IMR-90 (cell line): ENCODE results near the gene KRTAP10-6. TPM values are rescaled to one million over a fixed set of nuclear protein-coding genes. Genes with fewer than 3 reads are reported as not detected.

Source experiments
- ATAC-seq: fragments of 200-7000 bp; cut with Tn5 transposase; 2 replicates; pipeline ENCODE4 v1.9.1; 2020; ENCODE audit warnings: low read depth, mild to moderate bottlenecking, moderate library complexity
- BruUV-seq: library from RNA; stranded (reverse); fragments of 400-500 nt; replicated peaks from 2 replicates; lab custom pipeline; 2021; lab: Mats Ljungman, UMichigan
- CTCF ChIA-PET: fragments of 300-600 bp; formaldehyde crosslinking; extraction: SDS; loops from one replicate; lab custom pipeline; 2021; ENCODE audit warnings: antibody characterized with exemption; lab: Yijun Ruan, JAX
- POLR2A ChIA-PET: fragments of 300-600 bp; sonication (Branson Sonifier 250); formaldehyde crosslinking; loops from one replicate; lab custom pipeline; 2022; ENCODE audit warnings: antibody characterized with exemption; ENCODE audit not compliant: unreplicated experiment; lab: Charles Lee
- DNase-seq: peaks from one replicate; pipeline ENCODE4 v3.0.0; 2013
- H2AFZ ChIP-seq: replicated peaks from 2 replicates; pipeline ENCODE3; 2013; ENCODE audit warnings: low read length, mild to moderate bottlenecking; ENCODE audit not compliant: poor library complexity
- H2AK5ac ChIP-seq: 2 replicates; pipeline ENCODE4 v1.6.1; 2013; ENCODE audit warnings: low read depth, low read length, inconsistent platforms
- H2AK9ac ChIP-seq: replicated peaks from 2 replicates; pipeline ENCODE3; 2013; ENCODE audit warnings: mild to moderate bottlenecking, low read depth, low read length, moderate library complexity; ENCODE audit not compliant: poor library complexity
- H2BK120ac ChIP-seq: 2 replicates; pipeline ENCODE4 v1.6.1; 2013; ENCODE audit warnings: low read depth, low read length, inconsistent platforms
- H2BK15ac ChIP-seq: 3 replicates; pipeline ENCODE4 v1.6.1; 2013; ENCODE audit warnings: low read depth, low read length, inconsistent platforms
- H2BK20ac ChIP-seq: 2 replicates; pipeline ENCODE4 v1.6.1; 2013; ENCODE audit warnings: low read depth, mild to moderate bottlenecking, inconsistent platforms, low read length, moderate library complexity
- H2BK5ac ChIP-seq: 2 replicates; pipeline ENCODE4 v1.6.1; 2013; ENCODE audit warnings: mild to moderate bottlenecking, low read depth, low read length, inconsistent platforms; ENCODE audit not compliant: poor library complexity, severe bottlenecking
- H3K14ac ChIP-seq: replicated peaks from 2 replicates; pipeline ENCODE4 v1.6.1; 2013; ENCODE audit warnings: low read depth, low read length, inconsistent platforms
- H3K18ac ChIP-seq: 2 replicates; pipeline ENCODE4 v1.6.1; 2013; ENCODE audit warnings: low read depth, low read length, control low read depth
- H3K23ac ChIP-seq: 2 replicates; pipeline ENCODE4 v1.6.1; 2013; ENCODE audit warnings: low read depth, low read length, inconsistent platforms
- H3K27ac ChIP-seq: 2 replicates; pipeline ENCODE4 v1.5.1; 2013; ENCODE audit warnings: mild to moderate bottlenecking, control low read depth, low read length; ENCODE audit not compliant: insufficient read depth
- H3K27me3 ChIP-seq: 2 replicates; pipeline ENCODE4 v1.6.1; 2013; ENCODE audit warnings: low read length; ENCODE audit not compliant: control insufficient read depth, insufficient read depth
- H3K36me3 ChIP-seq: 2 replicates; pipeline ENCODE4 v1.6.1; 2013; ENCODE audit warnings: low read length, mixed read lengths; ENCODE audit not compliant: control insufficient read depth, insufficient read depth
- H3K4ac ChIP-seq: 2 replicates; pipeline ENCODE4 v1.6.1; 2013; ENCODE audit warnings: low read depth, low read length, inconsistent platforms
- H3K4me1 ChIP-seq: 2 replicates; pipeline ENCODE4 v1.6.1; 2013; ENCODE audit warnings: low read length, mixed read lengths; ENCODE audit not compliant: control insufficient read depth, insufficient read depth
- H3K4me2 ChIP-seq: 2 replicates; pipeline ENCODE4 v1.6.1; 2013; ENCODE audit warnings: low read depth, mild to moderate bottlenecking, control low read depth, low read length, moderate library complexity
- H3K4me3 ChIP-seq: 2 replicates; pipeline ENCODE4 v1.5.1; 2013; ENCODE audit warnings: low read depth, mild to moderate bottlenecking, control low read depth, low read length, moderate library complexity; ENCODE audit not compliant: insufficient read depth
- H3K56ac ChIP-seq: 2 replicates; pipeline ENCODE4 v1.6.1; 2013; ENCODE audit warnings: low read length, inconsistent platforms; ENCODE audit not compliant: insufficient read depth; ENCODE audit errors: extremely low read depth
- H3K79me1 ChIP-seq, 2 experiments: 2 replicates each; pipeline ENCODE4 v1.6.1; 2013; ENCODE audit warnings: low read length in 2 of 2, inconsistent platforms in 1 of 2, low read depth in 1 of 2
- H3K9ac ChIP-seq: 2 replicates; pipeline ENCODE4 v1.6.1; 2013; ENCODE audit warnings: low read depth, low read length, control low read depth
- H3K9me1 ChIP-seq: 2 replicates; pipeline ENCODE4 v1.6.1; 2013; ENCODE audit warnings: low read length, inconsistent platforms; ENCODE audit not compliant: insufficient read depth
- H3K9me3 ChIP-seq: 2 replicates; pipeline ENCODE4 v1.6.1; 2013; ENCODE audit warnings: low read length; ENCODE audit not compliant: control insufficient read depth, insufficient read depth
- H4K20me1 ChIP-seq: 2 replicates; pipeline ENCODE4 v1.6.1; 2013; ENCODE audit warnings: low read length, inconsistent platforms; ENCODE audit not compliant: insufficient read depth
- H4K5ac ChIP-seq: 2 replicates; pipeline ENCODE4 v1.6.1; 2013; ENCODE audit warnings: mild to moderate bottlenecking, low read depth, low read length, control low read depth
- H4K8ac ChIP-seq, 2 experiments: 2 replicates each; pipeline ENCODE4 v1.6.1; 2013; ENCODE audit warnings: low read depth in 2 of 2, low read length in 2 of 2, control low read depth in 1 of 2, inconsistent platforms in 1 of 2
- H4K91ac ChIP-seq: 2 replicates; pipeline ENCODE4 v1.6.1; 2013; ENCODE audit warnings: low read depth, low read length, inconsistent platforms; ENCODE audit not compliant: insufficient read depth
- BHLHE40 ChIP-seq: fragments of 150-350 bp; IDR thresholded peaks from 2 replicates; pipeline ENCODE4 v1.6.1; 2016; ENCODE audit warnings: mild to moderate bottlenecking, low read depth, low read length
- CEBPB ChIP-seq: IDR thresholded peaks from 2 replicates; pipeline ENCODE4 v1.6.1; 2012; ENCODE audit warnings: low read depth, low read length, improper control_type of control experiment
- CHD1 ChIP-seq: IDR thresholded peaks from 2 replicates; pipeline ENCODE4 v1.6.1; 2012; ENCODE audit warnings: low read depth, low read length, improper control_type of control experiment
- CTCF ChIP-seq: conservative IDR thresholded peaks from 2 replicates; pipeline ENCODE4 v1.5.1; 2012; ENCODE audit warnings: mild to moderate bottlenecking, low read depth, low read length, improper control_type of control experiment
- FOS ChIP-seq: fragments of 150-350 bp; IDR thresholded peaks from 2 replicates; pipeline ENCODE4 v1.6.1; 2016; ENCODE audit warnings: low read depth, low read length
- MAFK ChIP-seq: IDR thresholded peaks from 2 replicates; pipeline ENCODE4 v1.6.1; 2012; ENCODE audit warnings: low read depth, low read length, improper control_type of control experiment
- MAZ ChIP-seq: IDR thresholded peaks from 2 replicates; pipeline ENCODE4 v1.6.1; 2012; ENCODE audit warnings: low read depth, mild to moderate bottlenecking, low read length, improper control_type of control experiment, moderate library complexity, borderline replicate concordance
- MXI1 ChIP-seq: IDR thresholded peaks from 2 replicates; pipeline ENCODE4 v1.6.1; 2012; ENCODE audit warnings: low read depth, mild to moderate bottlenecking, low read length, moderate library complexity, borderline replicate concordance
- NFE2L2 ChIP-seq: fragments of 150-350 bp; IDR thresholded peaks from 2 replicates; pipeline ENCODE4 v1.6.1; 2016; ENCODE audit warnings: low read depth, mild to moderate bottlenecking, low read length
- POLR2A ChIP-seq: IDR thresholded peaks from 2 replicates; pipeline ENCODE4 v1.6.1; 2012; ENCODE audit warnings: mild to moderate bottlenecking, low read depth, low read length
- RAD21 ChIP-seq: IDR thresholded peaks from 2 replicates; pipeline ENCODE4 v1.6.1; 2012; ENCODE audit warnings: low read length, improper control_type of control experiment
- RCOR1 ChIP-seq: IDR thresholded peaks from 2 replicates; pipeline ENCODE4 v1.6.1; 2012; ENCODE audit warnings: mild to moderate bottlenecking, low read length, improper control_type of control experiment; ENCODE audit not compliant: insufficient replicate concordance
- RFX5 ChIP-seq: IDR thresholded peaks from 2 replicates; pipeline ENCODE4 v1.8.0; 2012; ENCODE audit warnings: low read depth, mild to moderate bottlenecking, low read length, moderate library complexity
- SMC3 ChIP-seq: fragments of 150-350 bp; IDR thresholded peaks from 2 replicates; pipeline ENCODE4 v1.6.1; 2016; ENCODE audit warnings: low read depth, mild to moderate bottlenecking, antibody characterized with exemption, low read length, moderate library complexity
- WGBS, 2 experiments: methylation state at CpG; one replicate each; pipeline versions ENCODE4 v1.1.5 to v1.1.7; 2013; ENCODE audit warnings: missing lambda C conversion rate in 2 of 2; ENCODE audit not compliant: insufficient read length in 1 of 2; ENCODE audit errors: extremely low coverage in 2 of 2; 5-methylcytosine and 5-hydroxymethylcytosine counted together
- dilution Hi-C: fragments of 300-500 bp; cut with HindIII; formaldehyde crosslinking; loops from one replicate; pipeline ENCODE4 v1.14.3; 2018; ENCODE audit warnings: low sequenced_read_pairs; ENCODE audit not compliant: unreplicated experiment
- in situ Hi-C: fragments of 300-500 bp; cut with MboI; formaldehyde crosslinking; loops from 3 replicates; pipeline ENCODE4 v1.14.3; 2019; ENCODE audit warnings: low sequenced_read_pairs, inconsistent platforms, mixed read lengths
- intact Hi-C: fragments of 100-400 bp; cut with micrococcal nuclease; formaldehyde crosslinking; loops from 2 replicates; pipeline ENCODE4 v1.10.0; 2022
- polyA plus RNA-seq, 3 experiments: library from polyadenylated mRNA; depleted of rRNA; stranded (reverse); fragments of >200 nt; gene quantifications; 2 replicates each; pipeline ENCODE4 v1.2.3, GENCODE V29; 2012; ENCODE audit warnings: low replicate concordance in 1 of 3
- total RNA-seq: library from RNA; depleted of rRNA; stranded (reverse); fragments of >200 nt; gene quantifications from 2 replicates; pipeline ENCODE4 v1.2.3, GENCODE V29; 2012
- TF ChIP-seq, protein P1 (sequence below): fragments of 150-350 bp; IDR thresholded peaks from 2 replicates; pipeline ENCODE4 v1.6.1; 2016; ENCODE audit warnings: low read depth, mild to moderate bottlenecking, low read length, moderate library complexity, borderline replicate concordance
- TF ChIP-seq, protein P2 (sequence below): fragments of 150-350 bp; IDR thresholded peaks from 2 replicates; pipeline ENCODE4 v1.6.1; 2017; ENCODE audit warnings: mild to moderate bottlenecking, antibody characterized with exemption, low read length, low read depth

The KRTAP10-6 gene
- total and polyA plus RNA-seq, 2 of the 4 experiments (the other 2 are of a cell fraction), result not detected

DNA sequence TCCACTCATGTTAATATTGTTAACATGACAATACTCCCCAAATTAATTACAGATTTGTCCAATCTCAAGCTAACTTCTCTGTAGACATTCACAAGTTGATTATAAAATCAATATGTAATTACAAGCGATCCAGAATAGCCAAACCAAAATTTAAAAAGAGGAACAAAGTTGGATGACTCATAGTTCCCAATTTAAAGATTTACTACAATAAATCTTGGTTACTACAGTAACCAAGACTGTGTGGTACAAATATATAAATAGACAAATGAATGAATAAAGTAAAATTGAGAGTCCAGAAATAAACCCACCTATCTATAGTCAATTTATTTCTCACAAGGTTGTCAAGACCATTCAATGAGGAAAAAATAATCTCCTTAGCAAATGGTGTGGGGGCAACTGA is 25.9 kb downstream of the KRTAP10-6 start:
- no peak overlapping the region for H3K4me3 ChIP-seq
- no peak for DNase-seq
- no peak for TF ChIP-seq MAFK
- TF ChIP-seq RCOR1, result no peak
- no peak for TF ChIP-seq FOS
- TF ChIP-seq MXI1, result no peak
- TF ChIP-seq, protein P1, sequence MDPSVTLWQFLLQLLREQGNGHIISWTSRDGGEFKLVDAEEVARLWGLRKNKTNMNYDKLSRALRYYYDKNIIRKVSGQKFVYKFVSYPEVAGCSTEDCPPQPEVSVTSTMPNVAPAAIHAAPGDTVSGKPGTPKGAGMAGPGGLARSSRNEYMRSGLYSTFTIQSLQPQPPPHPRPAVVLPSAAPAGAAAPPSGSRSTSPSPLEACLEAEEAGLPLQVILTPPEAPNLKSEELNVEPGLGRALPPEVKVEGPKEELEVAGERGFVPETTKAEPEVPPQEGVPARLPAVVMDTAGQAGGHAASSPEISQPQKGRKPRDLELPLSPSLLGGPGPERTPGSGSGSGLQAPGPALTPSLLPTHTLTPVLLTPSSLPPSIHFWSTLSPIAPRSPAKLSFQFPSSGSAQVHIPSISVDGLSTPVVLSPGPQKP, result no peak
- no peak for TF ChIP-seq CHD1
- TF ChIP-seq, protein P2, sequence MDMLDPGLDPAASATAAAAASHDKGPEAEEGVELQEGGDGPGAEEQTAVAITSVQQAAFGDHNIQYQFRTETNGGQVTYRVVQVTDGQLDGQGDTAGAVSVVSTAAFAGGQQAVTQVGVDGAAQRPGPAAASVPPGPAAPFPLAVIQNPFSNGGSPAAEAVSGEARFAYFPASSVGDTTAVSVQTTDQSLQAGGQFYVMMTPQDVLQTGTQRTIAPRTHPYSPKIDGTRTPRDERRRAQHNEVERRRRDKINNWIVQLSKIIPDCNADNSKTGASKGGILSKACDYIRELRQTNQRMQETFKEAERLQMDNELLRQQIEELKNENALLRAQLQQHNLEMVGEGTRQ, result no peak
- TF ChIP-seq NFE2L2, result no peak
- no peak for TF ChIP-seq RAD21
- TF ChIP-seq RFX5, result no peak
- no peak for TF ChIP-seq MAZ
- TF ChIP-seq CTCF, result no peak
- TF ChIP-seq CEBPB, result no peak
- no peak for TF ChIP-seq POLR2A
- TF ChIP-seq BHLHE40, result no peak
- TF ChIP-seq SMC3, result no peak
- no peak overlapping the region for H2BK20ac ChIP-seq
- H3K23ac ChIP-seq, result no peak overlapping the region
- H3K4me1 ChIP-seq, result no peaks in the 10 kb centered on the region
- no peaks in the 10 kb centered on the region; the same call in 1 of the 2 replicates for H3K27me3 ChIP-seq
- dilution Hi-C loops (no loop called here), intact Hi-C loops (no loop called here), in situ Hi-C loops (no loop called here)
- no peak overlapping the region for H2AK5ac ChIP-seq
- no peaks in the 10 kb centered on the region for H3K36me3 ChIP-seq
- no peak for ATAC-seq
- H2AK9ac ChIP-seq, result no peak overlapping the region
- no peaks in the 10 kb centered on the region for H4K20me1 ChIP-seq
- BruUV-seq, result no TSS peak
- H3K79me1 ChIP-seq, result no peaks in the 10 kb centered on the region
- H4K5ac ChIP-seq, result no peak overlapping the region
- no peak overlapping the region for H3K18ac ChIP-seq
- no peak overlapping the region for H3K27ac ChIP-seq
- H3K4me2 ChIP-seq, result no peak overlapping the region
- no peak overlapping the region for H2AFZ ChIP-seq
- CTCF ChIA-PET, result no interaction called here
- H3K9me1 ChIP-seq, result no peaks in the 10 kb centered on the region
- no CpG with 5 or more reads among the region's 1 CpG for WGBS, 2 experiments
- no peak overlapping the region for H4K8ac ChIP-seq
- no peak overlapping the region for H3K9ac ChIP-seq
- H3K56ac ChIP-seq, result no peak overlapping the region
- H4K91ac ChIP-seq, result no peak overlapping the region
- H2BK5ac ChIP-seq, result no peak overlapping the region
- no peak overlapping the region for H2BK120ac ChIP-seq
- POLR2A ChIA-PET, result no interaction called here
- H3K9me3 ChIP-seq, result peaks cover 4% of the 10 kb centered on the region
- no peak overlapping the region for H2BK15ac ChIP-seq
- no peak overlapping the region for H3K4ac ChIP-seq
- H3K14ac ChIP-seq, result no peak overlapping the region
